ENCODE results near the gene CFAP46. TPM values are rescaled to one million over a fixed set of nuclear protein-coding genes. Genes with fewer than 3 reads are reported as not detected.
A peak's percentile ranks its signal among the peaks of the same experiment; 100 is the strongest.
"Not testable (repeated sequence)": the region's sequence is repeated elsewhere in the genome, so short reads cannot be mapped to it uniquely, and the experiment has no call there.

Gene CFAP46
- total RNA-seq, 1 donor from 2014 or later, result 0.41 TPM

- no peak for DNase-seq
Observed at GRCh38 chr10:132826524-132827422, 115.6 kb downstream of the CFAP46 start.

- not testable (repeated sequence) for DNase-seq
Observed at GRCh38 chr10:132825783-132826523, 116.4 kb downstream of the CFAP46 start.

- DNase-seq, result no peak
Observed at GRCh38 chr10:132820056-132820455, 122.3 kb downstream of the CFAP46 start.

GRCh38 chr10:132817701-132818211 lies 124.6 kb downstream of the CFAP46 start:
- DNase-seq, result no peak

GRCh38 chr10:132816718-132817117 lies 125.7 kb downstream of the CFAP46 start:
- no peak for DNase-seq

GRCh38 chr10:132815168-132815857 lies 127.1 kb downstream of the CFAP46 start:
- DNase-seq, result no peak

GRCh38 chr10:132814469-132814856 lies 127.9 kb downstream of the CFAP46 start:
- no peak for DNase-seq

GRCh38 chr10:132813560-132814468 lies 128.6 kb downstream of the CFAP46 start:
- no peak for DNase-seq

- no peak for DNase-seq
Observed at GRCh38 chr10:132813001-132813401, 129.4 kb downstream of the CFAP46 start.

GRCh38 chr10:132812520-132812919 lies 129.8 kb downstream of the CFAP46 start:
- no peak for DNase-seq

- DNase-seq, result no peak
Observed at GRCh38 chr10:132811891-132812481, 130.4 kb downstream of the CFAP46 start.

- no peak for DNase-seq
Observed at GRCh38 chr10:132810807-132811700, 131.3 kb downstream of the CFAP46 start.

- no peak for DNase-seq
Observed at GRCh38 chr10:132810141-132810806, 132.1 kb downstream of the CFAP46 start.

- DNase-seq, result no peak
Observed at GRCh38 chr10:132809232-132810140, 132.9 kb downstream of the CFAP46 start.

GRCh38 chr10:132808383-132809231 lies 133.8 kb downstream of the CFAP46 start:
- DNase-seq, result peak; percentile 60

- no peak for DNase-seq
Observed at GRCh38 chr10:132807621-132808049, 134.7 kb downstream of the CFAP46 start.

GRCh38 chr10:132806561-132807003 lies 135.8 kb downstream of the CFAP46 start:
- no peak for DNase-seq
